Stimulated activated CD4-positive, alpha-beta T cell treated with anti-CD3 and anti-CD28 coated beads, Interleukin-1b, Interleukin-23, amount 100 ng/mL, for 1 hour (primary cell): Measurements from ENCODE around the gene EXOG.
A peak's percentile ranks its signal among the peaks of the same experiment; 100 is the strongest.

Experiments
- DNase-seq, 2 donors: peaks; one replicate each; pipeline ENCODE4 v3.0.0-alpha.2; 2020; ENCODE audit warnings: low read depth in 2 of 2

The EXOG gene

DNA sequence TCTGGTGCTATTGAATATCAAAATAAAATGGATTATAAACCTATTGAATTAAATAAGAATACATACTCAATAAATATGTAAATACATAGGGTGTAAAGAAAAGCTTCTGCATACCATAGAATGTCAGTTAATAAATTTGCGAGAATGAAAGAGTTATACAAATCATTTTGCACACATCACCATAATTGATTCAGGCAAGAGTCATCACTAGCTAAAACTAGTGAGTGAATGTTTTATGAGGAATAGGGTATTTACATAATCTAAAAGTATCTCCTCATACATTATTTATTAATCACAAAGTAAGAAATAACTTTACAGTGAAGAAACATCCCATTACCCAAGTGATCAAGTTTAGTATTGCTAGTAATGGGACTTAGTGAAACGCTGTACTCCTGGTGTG is 13.6 kb downstream of the EXOG start:
- DNase-seq, result no peak

DNA sequence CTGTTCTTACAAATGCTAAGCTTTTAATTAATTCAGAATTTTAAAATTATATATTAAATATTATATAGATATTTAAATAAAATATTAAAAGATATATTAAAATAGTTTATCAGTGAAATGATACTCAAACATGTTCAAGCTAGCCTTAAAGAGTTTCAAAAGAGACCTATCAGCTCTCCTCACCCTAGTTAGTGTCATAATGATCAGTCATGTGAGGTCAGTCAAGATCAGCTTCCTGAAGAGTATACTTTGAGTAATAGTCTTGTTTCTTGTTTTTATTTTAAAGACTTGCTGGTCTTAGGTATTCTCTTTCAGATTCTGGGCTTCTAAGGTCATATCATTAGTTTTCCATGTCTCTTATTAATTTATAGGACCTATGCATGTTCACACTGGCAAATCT is 14.5 kb downstream of the EXOG start:
- no peak for DNase-seq

DNA sequence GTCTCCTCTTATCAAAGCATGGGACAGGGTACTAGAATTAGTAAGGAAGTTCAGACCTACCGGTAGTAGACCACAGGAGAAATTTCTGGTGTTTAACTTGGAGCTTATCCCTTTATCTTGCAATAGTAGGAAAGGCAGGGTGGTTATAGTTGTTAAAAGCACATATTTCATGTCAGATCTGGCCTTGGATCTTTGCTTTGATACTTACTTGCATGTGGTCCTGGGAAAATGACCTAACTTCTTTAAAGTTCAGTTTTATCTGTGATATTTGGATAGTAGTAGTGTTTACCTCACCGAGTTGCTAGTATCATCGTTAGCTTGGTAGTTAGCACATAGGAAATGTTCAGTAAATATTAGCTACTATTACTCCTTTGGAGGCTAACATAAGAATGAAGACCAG is 15.4 kb downstream of the EXOG start:
- DNase-seq, result no peak

DNA sequence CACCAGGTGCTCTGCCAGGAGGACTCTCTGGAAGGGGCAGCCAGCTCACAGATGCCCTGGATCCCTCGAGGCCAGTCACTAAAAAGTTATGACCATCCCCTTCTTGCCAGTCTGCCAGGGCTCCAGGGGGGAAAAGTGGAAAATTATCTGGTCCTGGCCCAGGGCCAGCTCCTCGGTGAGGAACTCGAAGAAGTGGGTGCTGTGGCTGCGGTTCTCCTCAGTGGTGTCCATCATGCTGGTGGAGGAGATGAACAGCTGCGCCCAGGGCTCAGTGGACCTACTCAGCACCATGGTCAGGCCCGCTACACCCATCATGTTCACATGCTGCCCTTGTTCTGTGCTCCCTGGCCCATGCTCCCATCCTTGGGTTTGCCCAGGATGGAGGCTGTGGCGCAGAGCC is 19.2 kb downstream of the EXOG start:
- no peak for DNase-seq

DNA sequence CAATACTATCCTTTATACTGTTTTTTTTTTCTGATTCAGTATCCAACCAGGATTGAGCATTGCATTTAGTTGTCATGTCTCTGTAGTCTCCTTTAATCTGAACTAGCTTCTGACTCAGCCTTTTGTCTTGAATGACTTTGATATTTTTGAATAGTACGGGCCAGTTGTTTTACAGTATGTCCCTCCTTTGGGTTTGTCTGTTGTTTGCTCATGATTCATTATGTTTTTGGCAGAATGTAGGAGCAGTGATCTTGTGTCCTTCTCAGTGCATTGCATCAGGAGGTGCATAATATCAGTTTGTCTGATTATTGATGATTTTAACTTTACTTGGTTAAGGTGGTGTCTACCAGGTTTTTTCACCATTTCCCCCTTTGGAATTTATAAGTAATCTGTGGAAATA is 20.5 kb downstream of the EXOG start:
- no peak for DNase-seq

DNA sequence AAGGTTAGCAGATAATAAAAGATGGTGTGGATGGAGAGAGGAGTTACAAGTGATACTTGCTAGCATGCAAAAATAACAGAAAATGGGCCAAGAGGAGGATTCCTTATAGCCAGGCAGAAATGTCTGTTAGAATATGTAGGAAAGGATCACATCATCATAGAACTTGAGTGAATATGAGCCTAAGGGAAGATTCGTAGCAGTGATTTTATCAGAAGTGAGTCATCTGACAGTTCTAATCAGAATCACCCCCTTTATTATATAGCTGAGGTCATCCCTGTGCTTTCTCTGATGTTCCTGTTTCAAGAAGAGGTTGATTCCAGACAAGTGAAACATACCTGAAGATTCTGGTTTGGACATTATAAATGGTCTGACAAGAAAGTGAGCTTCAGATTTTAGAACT is 22.9 kb downstream of the EXOG start:
- DNase-seq, result no peak

DNA sequence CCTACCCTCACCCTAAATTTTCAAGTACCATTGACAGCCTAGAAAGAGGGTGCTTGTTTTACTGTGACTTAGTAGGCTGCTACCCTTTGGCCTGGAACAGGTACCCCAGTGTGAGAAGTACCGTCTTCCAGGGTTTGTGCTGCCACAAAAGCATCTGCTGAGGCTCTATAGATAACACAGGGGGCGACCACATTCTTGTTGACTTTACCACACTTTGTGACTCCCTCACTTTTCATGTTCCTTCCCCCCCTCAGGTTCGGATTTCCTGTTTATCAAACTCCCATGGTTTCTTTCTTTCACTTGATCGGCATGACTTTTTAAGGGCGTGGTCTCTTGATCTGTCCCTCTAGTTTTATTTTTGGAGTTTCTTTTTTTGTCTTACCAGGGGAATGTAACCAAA is 23.5 kb downstream of the EXOG start:
- no peak for DNase-seq

DNA sequence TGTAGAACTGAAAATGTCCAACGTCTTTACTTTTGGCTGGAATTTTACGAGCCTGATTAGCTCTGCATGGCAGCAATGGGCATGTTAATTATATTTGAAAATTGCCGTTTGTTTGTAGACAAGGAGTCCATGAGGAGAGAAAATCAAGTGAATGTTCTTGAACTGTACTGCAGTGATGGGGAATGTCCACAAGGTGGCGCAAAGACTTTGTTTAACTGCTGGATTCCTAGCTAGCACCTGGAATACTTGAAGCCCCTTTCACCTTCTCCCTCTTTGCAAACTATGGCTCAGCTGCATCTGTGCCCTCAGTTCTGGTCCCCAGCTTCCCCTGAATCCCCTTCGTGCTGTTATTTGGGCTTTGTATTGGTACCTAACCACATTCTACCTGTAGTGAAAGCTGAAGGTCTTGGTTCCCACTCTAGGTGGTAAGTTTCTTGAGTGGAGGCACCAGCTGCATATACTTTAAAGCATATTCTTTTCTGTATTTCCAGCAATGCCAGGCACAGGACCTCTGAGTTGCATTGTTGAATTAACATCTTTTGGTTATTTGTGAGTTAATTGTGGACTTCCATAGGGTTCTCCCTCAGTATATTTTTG is 25.3 kb downstream of the EXOG start:
- peak in 1 of 2 donors; percentile 26 for DNase-seq

DNA sequence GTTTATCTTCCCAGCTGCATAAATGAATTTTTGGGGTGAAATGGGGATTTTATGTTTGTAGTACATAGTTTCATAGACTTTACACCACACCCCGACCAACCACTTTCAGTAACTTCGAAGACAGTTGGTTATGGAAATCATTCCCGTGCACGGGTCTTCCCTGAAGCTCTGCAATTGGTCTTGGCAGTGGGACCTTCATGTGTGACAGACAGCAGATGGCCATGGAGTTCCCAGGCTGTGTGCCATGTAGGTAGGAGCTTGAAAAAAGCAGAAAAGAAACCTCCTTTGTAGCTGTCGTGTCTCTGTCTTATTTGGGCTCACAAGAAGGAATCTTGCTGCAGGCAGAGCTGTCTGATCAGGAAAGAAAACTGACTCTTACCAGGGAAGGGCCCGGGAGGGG is 25.9 kb downstream of the EXOG start:
- DNase-seq, result no peak

DNA sequence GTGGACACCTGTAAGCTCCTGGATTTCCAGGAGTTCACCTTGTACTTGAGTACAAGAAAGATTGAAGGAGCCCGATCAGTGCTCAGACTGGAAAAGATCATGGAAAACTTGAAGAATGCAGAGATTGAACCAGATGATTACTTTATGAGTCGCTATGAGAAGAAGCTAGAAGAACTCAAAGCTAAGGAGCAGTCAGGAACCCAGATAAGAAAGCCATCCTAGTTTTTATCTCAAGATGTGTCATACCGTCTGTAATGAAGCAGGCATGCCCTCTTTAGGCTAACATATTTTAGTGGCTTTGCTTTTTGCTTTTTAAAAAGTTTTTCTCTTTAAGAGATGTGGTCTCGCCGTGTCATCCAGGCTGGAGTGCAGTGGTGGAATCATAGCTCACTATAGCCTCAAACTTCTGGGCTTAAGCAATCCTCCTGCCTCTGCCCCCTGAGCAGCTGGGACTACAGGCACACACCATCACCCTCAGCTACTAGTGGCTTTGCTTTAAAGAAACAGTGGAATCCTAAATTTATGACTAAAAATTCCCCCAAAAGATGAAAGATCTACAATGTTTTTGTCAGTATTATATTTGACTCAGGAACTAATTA is 28.1 kb downstream of the EXOG start:
- no peak for DNase-seq

DNA sequence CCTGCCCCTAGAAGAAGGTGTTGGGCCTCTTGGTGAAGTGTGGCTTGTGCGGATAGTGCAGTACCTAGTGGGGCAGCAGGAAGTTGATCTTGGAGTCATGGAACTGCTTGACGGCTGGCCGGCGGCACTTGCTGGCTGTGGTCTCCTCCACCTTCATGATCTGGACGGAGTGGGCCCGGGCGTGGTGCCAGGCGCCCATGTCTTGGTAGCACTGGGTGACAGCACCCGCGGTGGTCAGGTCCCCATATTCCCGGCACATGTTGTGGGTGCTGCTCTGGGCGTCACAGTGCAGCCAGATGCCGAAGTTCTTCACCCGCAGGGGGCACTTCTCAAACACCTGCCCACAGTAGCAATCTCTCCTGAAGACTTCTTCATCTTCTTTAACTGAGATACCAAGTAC is 30.7 kb downstream of the EXOG start:
- no peak for DNase-seq

DNA sequence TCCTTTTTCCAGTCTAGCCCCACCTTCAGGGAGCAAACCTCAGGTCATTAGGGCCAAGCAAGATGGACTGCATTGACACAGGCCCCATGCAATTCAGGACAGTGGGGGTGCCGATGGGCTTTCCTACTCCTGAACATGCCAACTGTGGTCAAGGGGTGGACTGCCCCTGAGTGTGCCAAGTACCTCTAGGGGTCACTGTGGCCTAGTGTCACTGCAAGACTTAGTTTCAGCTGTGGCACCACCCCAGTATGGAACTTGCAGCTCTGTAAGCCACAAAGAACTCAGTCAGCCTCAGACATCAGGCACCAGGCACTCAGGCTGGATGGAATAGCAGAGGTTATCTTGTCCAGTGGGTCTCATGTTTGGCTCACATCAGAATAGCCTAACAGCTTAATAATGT is 32.3 kb downstream of the EXOG start:
- DNase-seq, result no peak

DNA sequence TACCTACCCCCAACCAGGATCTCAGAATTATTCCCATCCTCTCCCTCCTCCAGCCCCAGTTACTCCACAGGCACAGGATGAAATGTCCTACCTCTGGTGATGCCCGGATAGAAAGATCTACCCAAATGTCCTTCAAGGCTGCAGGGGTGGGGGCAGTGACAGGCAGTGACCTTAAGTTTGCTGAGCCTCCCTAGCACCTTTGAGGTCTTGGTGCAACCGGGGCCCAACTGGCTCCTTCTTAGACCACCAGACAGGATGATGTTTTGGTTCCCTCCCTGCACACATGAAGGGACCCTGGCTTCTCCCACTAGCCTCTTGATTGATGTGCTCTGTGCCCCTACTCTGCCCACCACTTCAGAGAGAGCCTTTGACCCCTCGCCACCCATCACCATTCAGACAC is 36.4 kb downstream of the EXOG start:
- DNase-seq, result no peak

DNA sequence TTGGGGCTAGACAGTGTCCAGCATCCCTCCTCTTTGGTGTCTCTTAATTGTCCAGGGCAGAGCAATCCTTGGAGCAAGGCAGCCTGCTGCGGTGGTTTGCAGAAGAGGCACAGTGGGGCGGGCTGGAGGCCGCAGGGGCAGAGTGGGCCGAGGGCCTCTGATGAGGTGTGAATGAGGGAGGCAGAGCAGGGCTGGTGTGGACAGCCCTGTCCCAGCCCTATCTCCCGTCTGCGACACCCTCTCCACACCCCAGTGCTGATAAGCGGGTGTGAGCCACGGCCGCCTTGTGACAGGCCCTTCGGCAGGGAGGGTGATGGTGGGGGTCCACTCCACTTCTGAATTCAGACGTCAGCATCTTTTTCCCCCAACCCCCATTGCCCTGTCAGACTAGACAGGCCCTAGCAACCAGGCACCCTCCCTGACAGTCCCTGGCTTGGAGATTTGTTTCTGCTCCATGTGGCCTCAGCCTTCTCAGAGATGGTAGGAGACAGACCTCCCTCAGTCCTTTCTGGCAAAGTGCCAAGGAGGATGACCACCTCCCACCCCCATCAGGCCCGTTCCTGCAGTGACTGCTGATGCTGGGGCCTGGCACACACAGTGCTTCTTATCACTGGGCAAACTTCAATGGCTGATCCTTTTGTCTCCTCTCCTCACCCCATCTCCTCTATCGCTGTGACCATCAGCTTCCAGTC is 37.3 kb downstream of the EXOG start:
- no peak for DNase-seq

DNA sequence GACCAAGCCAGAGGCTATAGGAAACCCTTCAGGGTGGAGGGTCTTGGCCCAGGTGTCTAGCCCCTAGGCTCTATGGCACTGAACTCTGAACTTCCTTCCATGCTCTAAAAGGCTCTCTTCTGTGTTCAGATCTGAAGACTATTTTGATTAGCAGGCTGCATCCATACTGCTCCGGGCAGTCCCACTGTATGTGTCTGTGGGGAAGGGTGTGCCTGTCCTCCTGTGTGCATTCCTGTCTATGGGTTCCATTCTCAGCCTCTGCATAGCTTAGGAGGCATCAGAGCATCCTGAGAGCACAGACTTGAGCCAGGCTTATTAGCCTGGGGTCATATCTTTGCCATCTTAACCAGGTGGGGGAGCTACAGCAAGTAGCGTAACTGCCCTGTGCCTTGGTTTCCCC is 38.0 kb downstream of the EXOG start:
- DNase-seq, result no peak

DNA sequence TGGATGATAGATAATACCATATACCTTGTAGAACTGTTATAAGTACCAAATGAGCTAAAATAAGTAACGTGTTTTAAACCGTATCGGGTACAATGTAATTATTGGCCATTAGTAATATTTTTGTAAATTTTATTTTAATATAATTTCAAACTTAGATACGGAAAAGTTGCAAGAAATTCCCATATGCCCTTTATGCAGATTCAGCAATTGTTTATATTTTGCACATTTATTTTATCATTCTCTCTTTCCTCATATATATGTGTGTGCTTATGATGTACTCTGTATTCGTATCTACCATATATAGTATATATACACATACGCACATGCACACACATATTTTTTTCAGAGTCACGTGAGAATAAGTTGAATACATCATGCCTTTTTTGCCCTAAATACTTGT is 38.5 kb downstream of the EXOG start:
- DNase-seq, result no peak

DNA sequence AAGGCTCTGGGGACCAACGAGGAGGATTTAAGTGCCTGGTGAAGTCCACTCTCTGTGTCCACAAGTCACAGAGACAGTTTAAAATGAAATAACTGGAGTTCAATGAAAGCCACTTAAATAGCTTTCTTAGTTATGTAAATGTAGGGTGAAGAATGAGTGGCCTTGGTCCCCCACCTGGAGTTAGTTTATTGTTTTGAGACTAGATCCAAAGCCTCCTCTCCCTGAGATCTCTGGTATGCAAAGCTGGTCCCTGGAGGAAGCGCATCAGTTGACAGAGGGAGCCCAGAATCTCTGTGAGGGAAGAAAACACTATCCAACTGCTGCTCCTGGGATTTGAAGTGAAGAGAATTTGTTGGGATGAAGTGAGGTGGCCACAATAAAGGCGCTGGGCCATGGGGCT is 40.5 kb downstream of the EXOG start:
- DNase-seq, result no peak

DNA sequence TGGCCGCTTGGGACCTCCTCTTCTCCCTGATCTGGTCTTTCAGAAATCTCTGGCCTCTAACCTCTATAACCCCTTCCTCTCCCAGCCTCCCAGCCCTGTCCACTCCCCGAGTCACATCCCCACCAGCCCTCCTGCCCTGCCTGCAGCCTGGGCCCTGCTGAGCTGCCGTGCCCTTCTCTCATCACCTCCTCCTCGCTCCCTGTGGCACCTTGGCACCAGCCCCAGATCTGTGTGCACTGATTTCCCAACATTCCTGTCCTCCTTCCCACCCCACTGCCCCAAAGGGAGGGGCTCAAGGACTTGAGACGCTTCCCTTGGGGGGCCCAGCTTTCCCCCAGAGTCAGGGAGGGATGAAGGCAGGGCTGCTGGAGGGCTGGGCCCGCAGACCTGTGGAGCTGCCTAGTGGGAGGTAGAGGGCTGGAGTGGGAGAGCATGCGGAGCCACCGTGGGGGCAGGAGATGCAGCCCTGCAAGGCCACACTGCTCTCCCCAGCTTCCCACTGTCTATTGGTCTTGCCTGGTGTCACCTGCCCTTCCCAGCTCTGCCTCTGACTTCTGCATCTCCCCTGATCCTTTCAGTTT is 42.7 kb downstream of the EXOG start:
- DNase-seq, result no peak

DNA sequence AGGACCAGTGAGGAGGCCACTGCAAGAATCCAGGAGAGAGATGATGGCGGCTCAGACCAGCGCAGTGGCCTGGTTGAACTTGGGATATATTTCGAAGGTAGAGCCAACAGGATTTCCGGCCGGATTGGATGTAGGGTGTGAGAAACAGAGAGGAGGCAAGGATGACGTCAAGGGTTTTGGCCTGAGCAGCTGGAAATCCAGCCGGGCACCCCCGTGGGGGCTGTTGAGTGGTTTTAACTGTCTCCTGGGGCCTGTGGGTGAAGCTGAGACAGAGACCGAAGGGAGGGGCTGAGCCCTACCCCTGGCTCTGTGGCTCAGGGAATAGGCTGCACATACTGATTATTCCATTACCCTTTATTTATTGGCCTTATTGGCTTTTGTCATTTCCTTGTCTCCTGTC is 45.7 kb downstream of the EXOG start:
- DNase-seq, result no peak

DNA sequence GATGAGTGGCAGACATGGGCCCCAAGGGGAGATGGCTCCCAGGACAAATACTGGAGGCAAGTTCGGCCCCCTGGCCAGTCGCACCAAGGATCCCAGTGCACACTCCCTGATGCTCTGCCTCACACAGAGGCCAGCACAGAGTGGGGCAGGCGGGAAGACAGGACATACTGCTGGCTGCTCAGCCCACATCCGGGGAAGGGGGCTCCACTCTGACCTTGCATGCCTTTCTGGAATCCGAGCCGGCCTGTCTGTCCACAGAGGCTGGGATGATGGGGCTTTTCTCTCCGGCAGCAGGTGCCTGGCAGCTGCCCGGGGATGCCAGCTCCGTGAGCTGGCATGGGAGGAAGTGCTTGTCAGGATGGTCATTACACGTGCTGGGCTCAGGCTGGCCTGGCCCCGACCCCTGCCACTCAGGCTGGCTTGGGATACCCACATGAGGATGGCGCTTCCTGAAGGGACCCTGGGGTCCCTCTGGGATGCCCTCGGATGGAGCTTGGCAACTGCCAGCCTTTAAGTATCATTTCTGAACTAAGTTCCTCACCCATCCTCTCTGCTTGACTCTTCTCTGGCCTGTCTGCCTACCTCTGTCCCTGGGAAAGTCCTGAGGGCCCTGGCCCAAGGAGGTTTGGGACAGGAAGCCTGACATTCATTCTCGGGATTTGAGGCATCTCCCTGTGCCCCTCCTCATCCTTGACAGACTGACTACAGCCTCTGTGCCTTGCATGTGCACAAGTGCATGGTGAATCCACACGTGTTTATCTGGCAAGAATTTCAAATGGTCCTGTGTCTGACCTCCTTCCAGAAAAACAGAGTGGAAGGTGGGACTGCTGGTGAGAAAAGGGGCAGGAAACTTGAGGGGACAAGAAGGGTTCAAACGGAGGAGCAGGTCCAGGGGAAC is 46.5 kb downstream of the EXOG start:
- no peak for DNase-seq

DNA sequence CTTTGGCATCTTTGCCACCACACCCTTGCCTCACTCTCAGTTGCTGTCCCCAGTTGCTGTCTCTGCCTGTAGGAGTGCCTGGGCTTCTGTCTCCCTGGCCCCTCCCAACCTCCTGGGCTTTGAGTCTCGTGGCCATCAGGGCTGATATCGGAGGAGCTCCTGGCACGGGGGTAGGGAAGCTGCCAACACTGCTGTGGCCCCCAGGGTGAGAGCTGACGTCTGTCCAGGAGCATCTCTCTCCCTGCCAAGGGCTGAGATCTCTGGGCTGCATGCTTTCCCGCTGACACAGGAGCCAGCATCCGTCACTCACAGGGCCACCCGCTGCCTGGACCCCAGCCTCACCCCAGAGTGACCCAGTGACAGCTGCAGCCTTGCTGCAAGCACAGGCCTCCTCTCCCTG is 47.4 kb downstream of the EXOG start:
- DNase-seq, result no peak

DNA sequence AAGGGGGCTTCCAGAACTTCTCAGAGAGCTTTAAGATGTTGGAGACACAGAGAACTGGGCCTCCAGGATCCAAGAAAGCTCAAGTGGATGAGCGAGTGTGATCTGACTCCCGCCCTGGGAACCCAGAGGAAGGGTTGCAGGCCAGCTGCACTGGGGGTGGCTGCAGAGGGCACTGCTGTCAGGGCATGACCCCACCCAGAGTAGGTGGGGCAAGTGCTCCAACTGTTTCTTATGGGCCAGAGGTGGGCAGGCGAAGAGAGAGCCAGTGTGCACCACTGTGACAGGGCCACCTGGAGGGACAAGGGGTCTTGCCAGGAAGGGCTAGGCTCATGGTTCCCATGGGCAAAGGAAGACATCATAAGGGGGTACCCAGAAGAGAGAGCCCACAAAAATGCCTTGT is 48.8 kb downstream of the EXOG start:
- DNase-seq, result no peak
